H9 (cell line): Measurements from ENCODE around the gene IFT122. TPM values are rescaled to one million over a fixed set of nuclear protein-coding genes. Genes with fewer than 3 reads are reported as not detected.

Experiments used
- DNase-seq: peaks from one replicate; pipeline ENCODE4 v3.0.0-alpha.2; 2017
- H2AFZ ChIP-seq: one replicate; pipeline ENCODE4 v1.6.1; 2013; ENCODE audit warnings: mild to moderate bottlenecking, low read length, control low read depth, moderate library complexity
- H2AK5ac ChIP-seq: 2 replicates; pipeline ENCODE4 v1.6.1; 2013; ENCODE audit warnings: low read length, control low read depth, mixed read lengths; ENCODE audit not compliant: insufficient read length
- H2BK120ac ChIP-seq: one replicate; pipeline ENCODE4 v1.6.1; 2013; ENCODE audit warnings: low read depth, mild to moderate bottlenecking, low read length, control low read depth, inconsistent platforms; ENCODE audit not compliant: poor library complexity, severe bottlenecking
- H2BK12ac ChIP-seq: 2 replicates; pipeline ENCODE4 v1.6.1; 2013; ENCODE audit warnings: low read length, control low read depth, mixed read lengths, low read depth; ENCODE audit not compliant: insufficient read length
- H2BK15ac ChIP-seq: 2 replicates; pipeline ENCODE4 v1.6.1; 2013; ENCODE audit warnings: low read depth, low read length, control low read depth
- H2BK20ac ChIP-seq: one replicate; pipeline ENCODE4 v1.6.1; 2013; ENCODE audit warnings: low read depth, mild to moderate bottlenecking, low read length, control low read depth, inconsistent platforms; ENCODE audit not compliant: poor library complexity, severe bottlenecking
- H2BK5ac ChIP-seq: 2 replicates; pipeline ENCODE4 v1.6.1; 2013; ENCODE audit warnings: low read length, control low read depth, mixed read lengths; ENCODE audit not compliant: insufficient read length
- H3K14ac ChIP-seq: 2 replicates; pipeline ENCODE4 v1.6.1; 2013; ENCODE audit warnings: low read length, control low read depth; ENCODE audit not compliant: insufficient read depth
- H3K18ac ChIP-seq: 2 replicates; pipeline ENCODE4 v1.6.1; 2013; ENCODE audit warnings: low read depth, mild to moderate bottlenecking, mixed read lengths, low read length, control low read depth; ENCODE audit not compliant: insufficient read length
- H3K23ac ChIP-seq: 2 replicates; pipeline ENCODE4 v1.6.1; 2013; ENCODE audit warnings: low read length, control low read depth, mixed read lengths, low read depth; ENCODE audit not compliant: insufficient read length
- H3K23me2 ChIP-seq: 2 replicates; pipeline ENCODE4 v1.6.1; 2013; ENCODE audit warnings: low read depth, mild to moderate bottlenecking, mixed read lengths, low read length, control low read depth; ENCODE audit not compliant: insufficient read length, poor library complexity, severe bottlenecking
- H3K27ac ChIP-seq: 2 replicates; pipeline ENCODE4 v1.5.1; 2013; ENCODE audit warnings: low read length, control low read depth, mixed read lengths, low read depth; ENCODE audit not compliant: insufficient read length
- H3K27me3 ChIP-seq: 2 replicates; pipeline ENCODE4 v1.6.1; 2013; ENCODE audit warnings: low read length, control low read depth, inconsistent platforms; ENCODE audit not compliant: insufficient read depth
- H3K4ac ChIP-seq: 2 replicates; pipeline ENCODE4 v1.6.1; 2013; ENCODE audit warnings: low read depth, mild to moderate bottlenecking, control low read depth, inconsistent platforms, low read length, moderate library complexity
- H3K4me1 ChIP-seq: 2 replicates; pipeline ENCODE4 v1.6.1; 2013; ENCODE audit warnings: low read length, control low read depth, inconsistent platforms; ENCODE audit not compliant: insufficient read depth
- H3K4me2 ChIP-seq: 2 replicates; pipeline ENCODE4 v1.6.1; 2013; ENCODE audit warnings: low read length, control low read depth, mixed read lengths; ENCODE audit not compliant: insufficient read length, insufficient read depth
- H3K56ac ChIP-seq: 2 replicates; pipeline ENCODE4 v1.6.1; 2013; ENCODE audit warnings: low read depth, mild to moderate bottlenecking, mixed read lengths, low read length, control low read depth; ENCODE audit not compliant: insufficient read length
- H3K79me1 ChIP-seq: 2 replicates; pipeline ENCODE4 v1.6.1; 2013; ENCODE audit warnings: low read depth, mild to moderate bottlenecking, moderate library complexity, low read length, control low read depth, inconsistent platforms; ENCODE audit not compliant: insufficient read depth, poor library complexity, severe bottlenecking
- H3K79me2 ChIP-seq: 2 replicates; pipeline ENCODE4 v1.6.1; 2013; ENCODE audit warnings: low read length, control low read depth, inconsistent platforms; ENCODE audit not compliant: insufficient read depth
- H3K9ac ChIP-seq: 2 replicates; pipeline ENCODE4 v1.6.1; 2013; ENCODE audit warnings: low read length, control low read depth, mixed read lengths; ENCODE audit not compliant: insufficient read length; ENCODE audit errors: extremely low read depth
- H3K9me3 ChIP-seq: one replicate; pipeline ENCODE4 v1.6.1; 2013; ENCODE audit warnings: low read depth, low read length, inconsistent platforms; ENCODE audit not compliant: control insufficient read depth
- H3T11ph ChIP-seq: one replicate; pipeline ENCODE4 v1.6.1; 2013; ENCODE audit warnings: mild to moderate bottlenecking, low read length, control low read depth, inconsistent platforms
- H4K20me1 ChIP-seq: one replicate; pipeline ENCODE4 v1.6.1; 2013; ENCODE audit not compliant: control insufficient read depth, insufficient read length, insufficient read depth
- H4K5ac ChIP-seq: 2 replicates; pipeline ENCODE4 v1.6.1; 2013; ENCODE audit warnings: low read depth, mild to moderate bottlenecking, mixed read lengths, low read length, control low read depth; ENCODE audit not compliant: insufficient read length
- H4K8ac ChIP-seq: replicated peaks from 2 replicates; pipeline ENCODE4 v1.6.1; 2013; ENCODE audit warnings: low read length, control low read depth, mixed read lengths, low read depth; ENCODE audit not compliant: insufficient read length
- H4K91ac ChIP-seq: 2 replicates; pipeline ENCODE4 v1.6.1; 2013; ENCODE audit warnings: low read depth, mild to moderate bottlenecking, moderate library complexity, mixed read lengths, low read length, control low read depth; ENCODE audit not compliant: insufficient read length
- H3K27ac Mint-ChIP-seq, 3 experiments: 2 replicates in 2 of 3; 3 replicates in 1 of 3; pipeline ENCODE4 v1.8.0; 2020 to 2021; ENCODE audit warnings: mixed read lengths in 3 of 3, mild to moderate bottlenecking in 1 of 3, moderate library complexity in 1 of 3
- H3K27me3 Mint-ChIP-seq: 2 replicates; pipeline ENCODE4 v1.8.0; 2021; ENCODE audit warnings: low read depth, mild to moderate bottlenecking, moderate library complexity, mixed read lengths
- H3K36me3 Mint-ChIP-seq, 3 experiments: 2 replicates in 2 of 3; 3 replicates in 1 of 3; pipeline ENCODE4 v1.8.0; 2020 to 2021; ENCODE audit warnings: low read depth in 3 of 3, mixed read lengths in 3 of 3; ENCODE audit not compliant: insufficient read depth in 1 of 3
- H3K4me1 Mint-ChIP-seq, 2 experiments: 2 replicates each; pipeline ENCODE4 v1.8.0; 2020; ENCODE audit warnings: mixed read lengths in 2 of 2
- H3K4me3 Mint-ChIP-seq, 2 experiments: 2 replicates in 1 of 2; 3 replicates in 1 of 2; pipeline ENCODE4 v1.8.0; 2020 to 2021; ENCODE audit warnings: mild to moderate bottlenecking in 2 of 2, mixed read lengths in 2 of 2, moderate library complexity in 1 of 2
- H3K9me3 Mint-ChIP-seq, 2 experiments: 2 replicates in 1 of 2; 3 replicates in 1 of 2; pipeline ENCODE4 v1.8.0; 2020; ENCODE audit warnings: mild to moderate bottlenecking in 2 of 2, mixed read lengths in 2 of 2, moderate library complexity in 1 of 2
- WGBS: extraction: QIAGEN DNeasy Blood & Tissue Kit; methylation state at CpG from one replicate; pipeline ENCODE4 v1.1.7; 2013; ENCODE audit warnings: missing lambda C conversion rate, low lambda C conversion rate, mixed read lengths; ENCODE audit not compliant: insufficient read length; ENCODE audit errors: extremely low coverage; 5-methylcytosine and 5-hydroxymethylcytosine counted together
- total RNA-seq: library from RNA; stranded (reverse); gene quantifications from 2 replicates; pipeline ENCODE4 v1.2.1, GENCODE V29; 2021
- TF ChIP-seq, protein P1 (sequence below): fragments of 200-600 bp; sonication (generic); conservative IDR thresholded peaks from 3 replicates; pipeline ENCODE4 v1.8.0; 2021; ENCODE audit warnings: antibody characterized with exemption, mild to moderate bottlenecking

The IFT122 gene
- total RNA-seq, 1 experiment from 2014 or later = 19.3 TPM

DNA sequence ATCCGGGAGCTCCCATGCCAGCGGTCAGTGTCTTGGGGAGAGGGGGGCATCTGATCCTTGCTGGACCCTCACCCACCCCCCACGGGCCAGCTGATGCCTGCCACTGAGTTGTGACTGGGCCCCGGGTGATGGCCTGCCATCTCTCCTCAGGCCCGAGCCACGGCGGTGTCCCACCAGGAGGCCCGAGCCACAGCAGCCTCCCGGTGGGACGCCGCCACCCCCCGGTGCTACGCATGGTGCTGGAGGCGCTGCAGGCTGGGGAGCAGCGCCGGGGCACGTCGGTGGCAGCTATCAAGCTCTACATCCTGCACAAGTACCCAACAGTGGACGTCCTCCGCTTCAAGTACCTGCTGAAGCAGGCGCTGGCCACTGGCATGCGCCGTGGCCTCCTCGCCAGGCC lies 107.2 kb downstream of the IFT122 start:
- H3K56ac ChIP-seq = no peak overlapping the region
- H3K4me1 ChIP-seq = no peaks in the 10 kb centered on the region
- no peak overlapping the region for H3K14ac ChIP-seq
- no peak overlapping the region for H2BK15ac ChIP-seq
- H4K5ac ChIP-seq = no peak overlapping the region
- H3K27ac ChIP-seq = no peak overlapping the region
- H4K20me1 ChIP-seq = no peaks in the 10 kb centered on the region
- Mint-ChIP-seq H3K4me1 (peaks cover 5 to 19% of the 10 kb centered on the region in 2 experiments), H3K9me3 (no peaks in the 10 kb centered on the region), H3K27me3 (no peaks in the 10 kb centered on the region), H3K27ac (no peak overlapping the region), H3K4me3 (no peak overlapping the region), H3K36me3 (no peaks in the 10 kb centered on the region)
- H2BK12ac ChIP-seq = no peak overlapping the region
- no peak overlapping the region for H2AFZ ChIP-seq
- H4K91ac ChIP-seq = no peak overlapping the region
- H2BK20ac ChIP-seq = no peak overlapping the region
- WGBS = no CpG with 5 or more reads among the region's 24 CpGs
- H3T11ph ChIP-seq = no peak overlapping the region
- no peak overlapping the region for H3K18ac ChIP-seq
- H3K4me2 ChIP-seq = no peak overlapping the region
- no peaks in the 10 kb centered on the region for H3K9me3 ChIP-seq
- no peaks in the 10 kb centered on the region for H3K23me2 ChIP-seq
- no peak overlapping the region for H2BK5ac ChIP-seq
- DNase-seq = no peak
- no peaks in the 10 kb centered on the region for H3K79me1 ChIP-seq
- H3K23ac ChIP-seq = no peak overlapping the region
- no peaks in the 10 kb centered on the region; the same call in 1 of the 2 replicates for H3K27me3 ChIP-seq
- no peak overlapping the region for H2AK5ac ChIP-seq
- TF ChIP-seq, protein P1, sequence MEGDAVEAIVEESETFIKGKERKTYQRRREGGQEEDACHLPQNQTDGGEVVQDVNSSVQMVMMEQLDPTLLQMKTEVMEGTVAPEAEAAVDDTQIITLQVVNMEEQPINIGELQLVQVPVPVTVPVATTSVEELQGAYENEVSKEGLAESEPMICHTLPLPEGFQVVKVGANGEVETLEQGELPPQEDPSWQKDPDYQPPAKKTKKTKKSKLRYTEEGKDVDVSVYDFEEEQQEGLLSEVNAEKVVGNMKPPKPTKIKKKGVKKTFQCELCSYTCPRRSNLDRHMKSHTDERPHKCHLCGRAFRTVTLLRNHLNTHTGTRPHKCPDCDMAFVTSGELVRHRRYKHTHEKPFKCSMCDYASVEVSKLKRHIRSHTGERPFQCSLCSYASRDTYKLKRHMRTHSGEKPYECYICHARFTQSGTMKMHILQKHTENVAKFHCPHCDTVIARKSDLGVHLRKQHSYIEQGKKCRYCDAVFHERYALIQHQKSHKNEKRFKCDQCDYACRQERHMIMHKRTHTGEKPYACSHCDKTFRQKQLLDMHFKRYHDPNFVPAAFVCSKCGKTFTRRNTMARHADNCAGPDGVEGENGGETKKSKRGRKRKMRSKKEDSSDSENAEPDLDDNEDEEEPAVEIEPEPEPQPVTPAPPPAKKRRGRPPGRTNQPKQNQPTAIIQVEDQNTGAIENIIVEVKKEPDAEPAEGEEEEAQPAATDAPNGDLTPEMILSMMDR = no peak
- no peak overlapping the region for H3K4ac ChIP-seq
- no peak overlapping the region for H3K9ac ChIP-seq
- H2BK120ac ChIP-seq = no peak overlapping the region
- H4K8ac ChIP-seq = no peak overlapping the region
- no peaks in the 10 kb centered on the region for H3K79me2 ChIP-seq
